HG03159 (cell line): ENCODE results near the gene SMAD7.

Experiments used
- ATAC-seq: cut with Tn5 transposase; IDR thresholded peaks from one replicate; pipeline ENCODE4 v1.9.1; 2021; ENCODE audit warnings: mild to moderate bottlenecking, moderate library complexity; ENCODE audit not compliant: unreplicated experiment

SMAD7 gene, protein sequence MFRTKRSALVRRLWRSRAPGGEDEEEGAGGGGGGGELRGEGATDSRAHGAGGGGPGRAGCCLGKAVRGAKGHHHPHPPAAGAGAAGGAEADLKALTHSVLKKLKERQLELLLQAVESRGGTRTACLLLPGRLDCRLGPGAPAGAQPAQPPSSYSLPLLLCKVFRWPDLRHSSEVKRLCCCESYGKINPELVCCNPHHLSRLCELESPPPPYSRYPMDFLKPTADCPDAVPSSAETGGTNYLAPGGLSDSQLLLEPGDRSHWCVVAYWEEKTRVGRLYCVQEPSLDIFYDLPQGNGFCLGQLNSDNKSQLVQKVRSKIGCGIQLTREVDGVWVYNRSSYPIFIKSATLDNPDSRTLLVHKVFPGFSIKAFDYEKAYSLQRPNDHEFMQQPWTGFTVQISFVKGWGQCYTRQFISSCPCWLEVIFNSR

DNA sequence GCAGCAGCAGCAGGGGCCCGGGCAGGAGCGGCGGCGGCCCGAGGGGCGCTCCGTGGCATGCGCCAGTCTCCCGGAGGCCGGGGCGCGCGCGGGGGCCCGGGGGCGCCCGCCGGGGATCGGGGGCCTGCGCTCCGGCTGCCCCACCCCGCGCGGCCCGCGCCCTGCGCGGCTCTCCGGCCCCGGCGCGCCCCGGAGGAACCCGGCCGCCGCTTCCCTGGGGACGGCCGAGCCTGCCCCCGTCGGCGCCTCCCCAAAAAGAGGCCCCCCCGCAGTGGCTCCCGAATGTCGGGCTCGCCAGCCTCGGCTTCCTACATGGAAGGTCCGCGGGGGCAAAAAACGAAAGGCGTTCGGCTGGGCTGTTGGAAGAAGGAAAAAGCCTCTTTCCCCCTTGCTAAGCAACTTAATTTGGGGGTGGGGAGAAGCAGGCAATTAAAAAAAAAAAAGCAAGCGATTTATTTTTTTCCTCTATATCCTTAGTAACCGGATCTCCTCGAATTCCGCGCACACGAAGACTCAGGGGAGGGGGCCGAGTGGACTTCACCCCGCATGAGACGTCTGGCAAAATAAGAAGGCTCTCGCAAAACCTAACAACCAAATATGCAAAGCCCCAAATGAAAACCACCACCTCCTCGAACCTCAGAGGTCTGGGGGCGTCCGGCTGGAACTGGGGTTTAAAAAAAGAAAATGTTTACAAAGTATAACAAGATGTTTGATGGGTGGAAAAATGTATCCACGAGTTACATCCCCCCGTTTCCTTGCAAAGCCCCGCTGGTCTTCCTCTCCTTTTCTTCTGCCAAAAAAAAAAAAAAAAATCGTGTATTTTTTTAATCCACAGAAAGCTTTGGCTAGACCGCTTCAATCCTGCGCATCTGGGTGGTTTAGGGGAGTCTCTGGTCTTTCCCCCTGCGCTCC is at the start of gene SMAD7:
Gene SMAD7, minus strand, starts transcription at position 430 of the 912 bp plus-strand sequence. CDS start 541 bp downstream, outside the sequence.
- ATAC-seq: no peak

DNA sequence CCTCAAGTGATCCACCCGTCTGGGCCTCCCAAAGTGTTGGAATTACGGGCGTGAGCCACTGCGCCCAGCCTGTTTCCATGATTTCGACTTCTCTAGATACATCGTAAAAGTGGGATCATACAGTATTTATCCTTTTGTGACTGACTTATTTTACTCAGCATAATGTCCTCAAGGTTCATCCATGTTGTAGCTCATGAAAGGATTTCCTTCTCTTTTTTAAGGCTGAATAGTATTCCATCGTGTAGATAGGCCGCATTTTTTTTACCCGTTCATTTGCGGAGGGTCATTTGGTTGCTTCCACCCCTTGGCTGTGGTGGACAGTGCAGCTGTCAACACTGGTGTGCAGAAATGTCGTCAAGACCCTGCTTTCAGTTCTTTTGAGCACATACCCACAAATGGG is 48.8 kb upstream of the SMAD7 start:
- no peak for ATAC-seq

DNA sequence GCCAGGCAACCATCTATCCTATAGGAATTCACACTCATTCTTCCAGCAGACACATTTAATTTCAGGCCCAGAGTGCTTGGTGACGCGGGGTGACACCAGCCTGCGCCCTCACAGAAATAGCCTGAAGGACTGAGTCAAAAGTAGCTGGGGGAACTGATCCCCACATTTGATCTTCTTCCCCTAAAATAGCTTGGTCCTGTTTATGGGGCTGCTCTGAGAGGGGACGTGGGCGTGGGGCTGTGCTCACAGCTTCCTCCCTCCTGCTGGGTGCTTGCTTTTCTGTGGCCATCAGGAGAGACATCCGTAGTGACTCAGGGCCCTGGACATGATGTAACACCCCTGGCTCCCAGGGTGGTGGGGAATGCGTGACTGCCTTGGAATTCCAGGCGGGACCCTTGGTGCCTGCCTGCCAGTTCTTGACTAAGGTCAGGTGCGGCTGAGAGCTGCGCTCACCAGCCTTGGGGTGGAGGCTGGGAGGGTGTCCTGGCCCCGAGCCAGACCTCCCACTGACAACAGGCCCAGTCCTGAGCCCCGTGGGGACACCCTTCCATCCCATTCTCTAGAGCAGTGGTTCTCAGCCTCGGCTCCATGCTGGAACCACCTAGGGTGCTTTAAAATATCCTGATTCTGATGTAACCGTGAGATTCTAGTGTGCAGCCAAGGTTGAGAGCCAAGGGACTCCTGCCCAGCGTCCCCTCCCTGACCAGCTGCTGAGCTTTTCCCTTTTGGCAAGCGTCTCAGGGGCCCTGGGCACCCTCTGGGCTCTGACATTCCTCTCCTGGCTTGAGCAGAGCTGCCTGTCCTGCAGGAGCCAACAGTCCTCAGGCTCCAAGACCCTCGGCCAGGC is 47.4 kb upstream of the SMAD7 start:
- ATAC-seq: no peak

DNA sequence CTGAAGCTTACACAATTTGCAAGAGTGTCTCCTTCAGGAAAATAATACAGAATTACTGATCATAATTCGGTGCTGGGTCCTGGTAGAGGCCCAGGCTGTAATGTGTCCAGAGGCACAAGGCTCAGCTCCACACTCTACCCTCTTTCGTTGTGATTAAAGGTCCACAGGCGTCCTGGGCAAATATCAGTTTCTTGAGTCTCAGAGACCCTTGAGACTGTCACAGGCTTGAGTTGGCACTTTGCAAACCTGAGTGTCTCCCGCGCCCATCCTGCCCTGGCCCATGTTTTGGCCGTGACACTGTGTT is 46.9 kb upstream of the SMAD7 start:
- ATAC-seq: no peak

DNA sequence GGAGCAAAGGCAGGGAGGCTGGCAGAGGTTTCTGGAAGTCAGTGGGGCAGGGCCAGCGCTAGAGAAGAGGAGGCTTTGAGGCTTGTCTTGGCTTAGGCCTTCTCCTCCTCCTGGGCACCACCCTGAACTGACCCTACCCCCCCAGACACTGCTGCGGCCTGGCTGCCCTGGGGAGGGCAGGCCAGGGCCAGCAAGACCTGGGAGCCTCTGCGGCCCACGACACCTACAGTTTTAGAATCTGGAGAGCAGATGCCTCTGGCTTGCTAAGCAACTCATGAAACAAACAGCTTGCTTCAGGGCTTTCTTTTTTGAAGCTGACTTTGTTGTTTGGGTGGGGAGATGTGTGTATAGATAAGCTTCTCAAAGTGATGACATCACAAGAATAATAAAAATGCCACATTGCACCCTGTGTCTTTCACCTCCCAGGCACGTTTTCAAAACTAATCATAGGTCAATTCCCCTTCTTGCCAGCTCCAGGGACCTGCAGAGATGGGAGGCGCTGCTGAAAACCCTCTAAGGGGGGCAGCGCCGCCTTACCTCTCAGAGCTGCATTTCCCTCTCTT is 46.2 kb upstream of the SMAD7 start:
- no peak for ATAC-seq

DNA sequence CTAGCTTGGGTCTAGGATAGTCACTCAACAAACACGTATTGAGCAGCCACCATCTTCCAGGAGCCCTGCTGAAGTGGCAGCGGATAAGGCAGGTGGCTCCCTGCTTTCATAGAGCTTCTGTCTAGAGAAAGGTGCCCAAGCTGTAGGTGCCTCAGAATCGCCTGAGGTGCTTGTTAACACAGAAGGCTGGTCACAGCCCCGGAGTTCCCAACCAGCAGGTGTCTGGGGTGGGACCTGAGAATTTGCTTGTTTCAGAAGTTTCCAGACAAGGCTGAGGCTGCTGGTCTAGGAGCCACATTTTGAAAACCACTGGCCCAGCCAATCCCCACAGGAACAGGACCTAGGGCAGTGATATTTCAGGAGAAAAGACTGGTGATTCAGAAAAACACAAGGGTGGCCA is 45.3 kb upstream of the SMAD7 start:
- ATAC-seq: no peak

DNA sequence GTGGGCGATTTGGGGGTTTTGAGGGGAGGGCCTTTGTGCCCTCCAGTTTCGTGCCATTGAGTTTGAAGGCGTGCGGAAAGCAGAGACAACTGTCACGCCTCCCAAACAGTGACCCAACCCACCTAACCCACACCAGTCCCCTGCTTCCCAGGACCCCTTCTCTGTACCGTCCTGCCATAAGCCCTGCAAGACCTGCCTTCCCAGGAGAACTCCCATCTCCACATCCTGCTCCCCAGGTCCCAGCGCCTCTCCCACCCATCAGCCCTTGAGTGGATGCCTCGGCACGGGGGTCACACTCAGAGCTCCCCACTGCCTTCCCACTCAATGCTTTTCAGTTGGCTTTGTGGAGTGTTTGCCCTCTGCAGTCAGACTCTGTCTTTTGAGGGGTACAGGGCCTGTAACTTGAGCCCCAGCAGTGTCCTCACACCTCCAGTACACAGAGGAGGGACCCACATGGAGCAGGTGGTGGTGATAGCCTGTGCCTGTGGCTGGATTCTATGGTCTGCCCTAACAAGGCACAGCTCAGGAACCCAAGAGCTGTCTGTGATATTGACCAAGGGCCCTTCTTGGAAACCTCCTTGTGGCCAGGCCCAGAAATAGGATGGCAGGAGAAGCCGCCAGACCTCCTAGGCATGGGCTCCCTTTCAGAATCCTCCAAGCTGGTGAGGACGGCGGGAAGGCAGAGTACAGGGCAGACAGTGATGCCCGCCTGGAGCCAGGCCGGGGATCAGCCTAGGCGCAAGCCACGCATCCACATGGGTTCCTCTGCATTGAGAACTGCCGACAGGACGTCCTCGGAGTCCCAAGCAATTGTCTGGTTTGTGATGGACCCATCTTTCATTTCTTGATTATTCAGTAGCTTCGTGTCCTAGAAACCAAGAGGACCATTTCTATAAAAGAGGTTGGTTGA is 44.4 kb upstream of the SMAD7 start:
- no peak for ATAC-seq

DNA sequence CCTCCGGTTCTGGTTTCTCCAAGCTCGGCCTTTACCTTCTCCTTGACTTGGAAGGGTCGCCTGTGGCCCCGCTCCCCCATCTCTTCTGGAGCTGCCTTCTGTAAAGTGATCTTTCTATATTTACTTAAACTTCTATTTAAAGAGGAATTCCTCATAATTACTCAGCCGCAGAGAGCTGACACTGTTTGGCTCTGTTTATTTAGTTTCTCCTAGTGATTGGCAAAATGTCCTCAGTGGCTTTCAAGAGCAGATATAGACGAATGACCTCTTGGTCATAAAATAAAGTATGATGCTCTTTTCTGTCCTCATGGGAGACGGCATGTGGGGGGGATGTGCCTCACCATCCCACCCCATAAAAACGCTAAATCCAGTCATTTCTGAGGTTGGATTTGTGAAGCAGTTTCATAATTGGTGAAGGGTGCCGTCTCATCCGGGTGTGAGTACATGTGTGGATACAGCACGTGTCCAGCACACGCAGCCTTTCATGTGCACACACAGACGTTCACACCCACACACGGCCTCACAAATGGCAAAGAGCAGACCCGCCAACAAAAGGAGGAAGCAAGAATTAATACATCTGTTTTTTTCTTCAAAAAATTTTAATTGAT is 43.4 kb upstream of the SMAD7 start:
- ATAC-seq: no peak

DNA sequence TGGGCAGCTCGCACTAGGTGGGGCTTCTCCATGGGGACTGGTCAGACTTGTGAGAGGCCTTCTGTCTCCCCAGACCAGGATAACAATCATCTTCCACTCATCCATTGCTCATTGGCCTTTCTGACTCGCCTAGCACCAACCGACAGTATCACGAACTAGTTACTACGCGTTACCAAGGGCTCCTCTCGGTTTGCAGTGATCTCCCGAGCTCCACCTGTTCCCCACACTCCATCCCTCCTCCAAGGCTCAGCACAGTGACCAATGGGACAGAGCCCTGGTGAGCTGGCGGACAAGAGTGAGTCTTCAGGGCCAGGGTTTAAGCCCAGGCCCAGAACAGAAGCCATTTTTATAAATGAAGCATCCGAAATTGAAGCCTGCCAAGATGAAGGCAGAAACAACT is 42.8 kb upstream of the SMAD7 start:
- ATAC-seq: no peak

DNA sequence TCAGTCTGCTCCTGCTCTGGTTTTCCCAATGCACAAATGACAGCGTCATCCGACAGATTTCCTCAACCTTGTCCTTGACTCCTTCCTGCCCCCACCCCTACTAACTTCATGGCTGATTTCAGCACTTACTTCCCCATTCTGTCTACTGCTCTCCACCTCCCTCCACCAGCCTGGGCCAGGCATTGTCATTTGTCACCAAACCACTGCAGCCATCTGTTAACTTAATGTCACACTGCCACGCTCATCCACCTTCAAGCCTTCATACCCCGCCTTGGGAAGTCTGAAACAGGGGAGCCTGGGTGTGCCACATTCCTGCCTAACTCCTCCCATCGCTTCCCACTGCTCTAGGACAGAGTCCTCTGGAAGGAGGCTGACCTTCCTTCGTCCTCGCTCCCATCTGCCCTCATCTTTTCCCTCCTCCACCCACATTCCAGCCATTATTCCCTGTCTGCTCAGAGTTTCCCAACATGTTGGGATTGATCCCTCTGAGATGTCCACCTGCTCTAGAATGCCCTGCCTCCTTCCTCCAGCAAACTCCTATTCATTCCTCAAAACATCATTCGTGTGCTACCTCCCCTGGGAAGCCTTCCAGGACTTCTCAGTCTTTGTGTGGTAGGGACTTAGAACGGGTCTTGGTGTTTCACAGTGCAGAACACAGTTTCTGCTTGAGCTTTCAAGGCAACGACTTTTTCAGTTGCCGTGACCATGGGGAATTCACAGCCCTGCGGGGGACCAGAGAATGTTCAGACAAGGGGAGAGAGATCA is 42.2 kb upstream of the SMAD7 start:
- ATAC-seq: no peak

DNA sequence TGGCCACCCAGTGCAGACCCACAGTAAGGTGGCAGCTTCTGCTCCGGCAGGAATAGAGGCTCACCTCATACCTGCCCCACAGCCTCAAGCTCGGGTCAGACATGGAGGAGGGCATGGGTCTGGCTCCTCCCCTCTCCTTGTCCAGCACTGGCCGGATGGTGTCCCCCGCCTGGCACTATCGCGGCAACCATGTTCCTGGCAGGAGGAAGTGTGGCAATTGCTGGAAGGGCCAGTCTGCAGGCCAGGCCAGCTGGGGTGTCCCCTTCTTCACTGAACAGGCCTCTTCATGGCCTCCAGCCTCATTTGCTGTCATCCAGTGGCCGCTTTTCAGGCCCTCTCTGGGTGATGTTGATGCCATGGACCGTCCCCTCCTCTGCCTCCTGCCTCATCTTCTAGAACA is 41.4 kb upstream of the SMAD7 start:
- no peak for ATAC-seq

DNA sequence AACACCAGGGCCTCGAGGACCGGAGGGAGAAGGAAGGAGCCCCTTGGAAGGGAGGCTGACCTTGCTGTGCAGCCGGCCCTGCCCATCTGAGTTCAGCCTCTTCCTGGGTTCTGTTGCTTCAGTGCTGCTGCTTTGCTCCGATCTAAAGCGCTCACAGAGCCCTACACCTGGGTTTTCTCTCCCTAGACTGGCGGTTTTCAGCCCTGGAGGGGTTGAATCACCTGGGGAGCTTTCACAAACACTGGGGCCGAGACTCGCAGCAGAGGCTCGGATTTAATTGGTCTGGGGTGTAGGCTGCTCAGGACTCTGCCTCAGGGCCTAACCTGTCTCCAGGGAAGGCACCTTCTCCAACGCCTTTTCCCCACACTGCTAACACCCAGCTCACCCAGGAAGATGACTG is 40.9 kb upstream of the SMAD7 start:
- ATAC-seq: no peak

DNA sequence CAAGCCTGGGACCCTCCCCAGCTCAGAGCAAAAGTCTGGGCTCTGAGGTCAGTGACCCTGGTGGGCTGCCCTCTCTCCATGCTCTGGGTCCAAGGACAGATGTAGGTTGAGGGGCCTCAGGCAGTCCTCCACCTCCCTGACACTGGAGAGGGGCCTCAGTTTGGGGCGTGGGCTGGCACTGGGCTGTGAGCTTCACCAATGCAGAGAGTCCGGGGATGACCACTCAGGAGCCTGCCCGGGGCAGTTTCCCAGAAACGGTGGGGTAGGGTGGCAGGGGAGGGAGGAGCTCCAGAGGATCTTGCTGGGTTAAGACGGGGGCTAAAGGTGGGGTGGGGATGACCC is 40.5 kb upstream of the SMAD7 start:
- ATAC-seq: no peak

DNA sequence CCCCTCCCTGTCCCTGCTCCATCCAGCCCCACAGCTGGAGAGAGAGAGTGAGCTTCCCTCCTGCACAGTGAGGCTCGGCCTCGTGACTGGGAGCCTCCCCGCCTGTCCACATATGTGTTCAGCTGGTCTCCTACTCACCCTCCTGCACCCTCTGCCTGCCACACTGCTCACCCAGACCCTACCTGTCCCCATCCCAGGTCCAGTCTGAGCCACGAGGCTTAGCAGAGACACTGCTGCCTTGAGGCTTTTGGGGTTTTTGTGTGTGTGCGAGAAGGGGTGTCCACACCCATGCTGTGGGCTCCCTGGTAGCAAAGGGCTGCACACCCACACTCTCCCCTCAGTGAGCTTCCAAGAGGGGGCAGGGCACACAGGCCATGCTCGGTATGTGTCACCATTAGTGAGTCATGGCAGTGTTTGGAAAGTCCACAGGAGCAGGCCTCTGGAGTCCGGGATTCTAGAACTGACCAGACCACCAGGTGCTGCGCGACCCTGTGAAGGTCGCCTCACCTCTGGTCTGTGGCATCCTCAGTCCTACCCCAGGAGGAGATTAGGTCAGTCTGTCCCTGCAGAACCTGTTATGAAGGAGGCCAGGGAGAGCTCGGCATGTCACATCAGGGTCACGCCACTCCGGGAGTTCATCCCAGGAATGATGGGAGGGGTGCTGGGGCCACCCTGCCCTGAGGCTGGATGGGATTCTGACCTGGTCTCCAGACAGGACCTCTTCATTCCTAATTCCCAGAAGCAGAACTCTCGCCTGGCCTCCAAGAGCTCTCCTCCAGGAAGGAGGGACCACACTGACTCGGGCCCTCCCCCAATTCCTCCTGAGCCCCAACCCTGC is 39.9 kb upstream of the SMAD7 start:
- no peak for ATAC-seq

DNA sequence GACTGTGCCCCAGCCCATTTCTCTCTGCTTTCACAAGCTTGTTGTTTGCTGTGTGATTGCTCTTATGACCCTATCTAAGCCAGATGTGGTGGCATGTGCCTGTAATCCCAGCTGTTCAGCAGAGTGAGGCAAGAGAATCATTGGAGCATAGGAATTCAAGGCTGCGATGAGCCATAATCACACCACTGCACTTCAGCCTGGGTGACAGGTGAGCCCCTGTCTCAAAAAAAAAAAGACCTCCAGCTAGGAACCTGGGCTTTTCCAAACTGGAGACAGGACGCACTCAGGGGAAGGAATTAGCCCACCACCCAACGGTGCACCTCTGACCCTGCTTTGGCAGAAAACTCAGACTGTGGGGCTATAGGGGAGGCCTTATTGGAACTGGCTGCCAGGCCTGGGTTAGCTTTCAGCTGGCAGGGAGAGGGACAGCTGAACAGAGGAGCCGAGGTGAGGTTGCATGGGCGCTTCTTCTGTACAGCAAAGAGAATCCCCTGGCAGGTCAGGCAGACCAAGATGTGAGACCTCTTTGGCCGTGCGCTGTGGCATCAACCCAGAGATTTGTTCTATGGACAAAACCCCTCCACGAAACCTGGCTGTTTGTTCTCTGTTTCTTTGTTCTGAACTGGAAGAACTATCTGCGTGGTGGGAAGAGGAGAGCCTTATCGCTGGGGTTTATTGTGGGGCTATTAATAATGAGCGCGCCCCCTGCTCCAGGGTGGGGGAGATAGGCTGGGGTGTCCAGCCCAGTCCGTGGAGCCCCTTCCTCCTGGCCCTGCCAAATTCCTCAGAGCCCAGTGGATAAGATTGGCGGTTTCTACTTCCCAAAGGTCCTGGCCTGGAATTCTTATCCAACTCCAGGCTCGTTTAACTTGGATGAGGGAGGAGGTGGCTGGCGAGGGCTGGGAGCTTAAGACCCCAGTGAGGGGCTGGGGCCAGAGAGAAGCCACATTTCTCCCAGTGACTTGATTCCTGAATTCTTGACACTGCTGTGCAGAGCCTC is 38.8 kb upstream of the SMAD7 start:
- ATAC-seq: no peak

DNA sequence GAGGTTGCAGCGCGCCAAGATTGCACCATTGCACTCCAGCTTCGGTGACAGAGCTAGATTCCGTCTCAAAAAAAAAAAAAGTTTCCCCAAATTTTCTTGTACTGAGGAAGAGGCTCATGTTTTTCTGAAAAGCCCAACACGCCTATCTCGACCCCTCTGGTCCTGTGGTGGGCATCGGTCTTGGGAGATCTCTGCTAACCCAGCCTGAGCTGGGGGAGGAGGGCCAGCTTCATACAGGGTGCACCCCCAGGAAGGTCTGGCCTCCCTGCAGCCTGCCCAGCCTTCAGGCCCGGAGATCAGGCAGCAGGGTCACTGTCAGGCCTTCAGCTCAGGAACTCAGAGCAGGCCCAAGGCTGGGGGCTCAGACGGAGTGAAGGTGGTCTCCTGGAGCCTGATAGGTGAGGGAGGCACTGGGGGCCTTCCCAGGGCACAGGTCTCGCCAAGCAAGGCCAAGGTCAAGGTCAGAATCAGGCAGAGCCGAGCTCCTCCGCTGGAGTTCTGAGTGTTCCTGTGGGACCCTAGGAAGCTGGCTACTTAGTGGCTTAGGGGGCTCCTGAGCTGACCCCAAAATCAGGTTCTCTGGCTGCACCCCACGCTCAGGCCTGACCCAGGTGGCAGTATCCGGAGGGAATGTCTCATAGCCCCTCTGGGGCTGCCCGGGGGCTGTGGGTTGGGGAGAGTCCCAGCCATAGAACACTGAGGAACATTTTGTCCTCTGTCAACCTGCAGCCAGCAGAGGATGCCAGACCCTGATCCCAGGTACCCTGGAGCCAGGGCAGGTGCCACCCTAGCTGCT is 37.9 kb upstream of the SMAD7 start:
- ATAC-seq: no peak
